Activated CD4-positive, CD25-positive, alpha-beta regulatory T cell treated with anti-CD3 and anti-CD28 coated beads, Interleukin-2, amount 50 U/mL, for 72 hours (primary cell): ENCODE data around the gene ARPP21.
"Not testable (repeated sequence)": the region's sequence is repeated elsewhere in the genome, so short reads cannot be mapped to it uniquely, and the experiment has no call there.

ENCODE experiments used
- DNase-seq: peaks from one replicate; pipeline ENCODE4 v3.0.0; 2021

Gene ARPP21

DNA sequence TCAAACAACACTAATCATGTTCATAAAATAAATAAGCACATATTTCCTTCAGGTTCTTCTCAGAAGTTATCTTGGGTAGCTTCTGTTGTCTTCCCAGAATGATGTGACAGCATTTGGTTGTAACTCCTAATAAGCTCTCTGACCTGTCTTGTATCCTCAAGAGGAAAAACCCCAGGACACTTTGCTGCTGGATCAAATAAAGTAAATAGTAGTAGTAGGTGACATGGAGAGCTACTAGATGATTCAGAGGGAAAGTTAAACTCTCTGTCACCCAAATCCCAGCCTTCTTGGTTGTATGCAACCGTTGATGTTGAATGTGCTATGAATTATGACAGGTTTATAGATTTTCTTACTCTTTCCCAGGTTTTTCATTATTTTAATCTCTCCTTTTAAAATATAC lies 143.0 kb downstream of the ARPP21 start:
- DNase-seq = no peak

DNA sequence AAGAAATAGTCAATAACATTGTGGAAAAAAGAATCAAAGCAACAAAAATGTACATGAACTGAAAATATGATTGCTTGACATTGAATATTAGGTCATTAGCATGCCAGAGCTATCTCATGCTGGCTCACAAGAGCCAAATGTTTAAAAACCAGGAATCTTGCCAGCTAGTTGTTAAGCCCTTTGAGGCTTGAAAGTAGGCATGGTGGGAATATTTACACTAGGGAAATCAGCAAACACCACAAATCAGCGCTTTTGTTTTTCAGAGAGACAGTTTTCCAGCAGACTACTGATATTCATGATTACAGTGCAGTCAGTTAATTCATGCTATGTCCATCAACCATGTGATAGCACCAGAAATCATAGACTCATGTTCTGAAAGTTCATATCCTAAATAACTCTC lies 144.8 kb downstream of the ARPP21 start:
- no peak for DNase-seq

DNA sequence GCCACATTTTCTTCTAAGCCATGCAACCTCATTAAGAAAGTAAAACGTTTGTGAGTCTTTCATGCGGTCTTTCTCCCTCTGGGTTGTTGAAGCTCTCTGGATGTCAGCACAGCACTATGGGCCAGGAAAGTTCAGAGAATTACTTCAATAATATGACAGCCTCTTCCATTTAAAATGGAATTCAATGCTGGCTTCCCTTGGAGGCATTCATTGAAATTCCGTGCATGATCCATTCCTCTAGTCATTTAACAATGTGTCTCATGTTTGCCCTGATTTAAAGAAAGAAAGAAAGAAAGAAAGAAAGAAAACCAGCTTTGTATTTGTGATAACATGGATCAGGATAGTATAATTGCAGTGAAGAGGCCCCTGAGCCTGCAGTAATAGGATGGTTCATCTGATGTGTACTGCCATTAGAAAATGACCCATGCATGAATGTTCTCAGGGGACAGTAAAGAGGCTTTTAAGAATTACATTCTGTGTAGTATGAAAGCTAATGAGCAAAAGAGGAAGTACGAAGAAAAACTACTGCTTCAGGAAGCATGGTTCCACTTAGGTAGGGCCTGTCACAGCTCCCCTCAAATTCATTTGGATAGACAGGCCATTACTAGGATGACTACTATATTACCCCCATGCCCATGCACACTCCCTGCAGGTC lies 146.0 kb downstream of the ARPP21 start:
- no peak for DNase-seq

DNA sequence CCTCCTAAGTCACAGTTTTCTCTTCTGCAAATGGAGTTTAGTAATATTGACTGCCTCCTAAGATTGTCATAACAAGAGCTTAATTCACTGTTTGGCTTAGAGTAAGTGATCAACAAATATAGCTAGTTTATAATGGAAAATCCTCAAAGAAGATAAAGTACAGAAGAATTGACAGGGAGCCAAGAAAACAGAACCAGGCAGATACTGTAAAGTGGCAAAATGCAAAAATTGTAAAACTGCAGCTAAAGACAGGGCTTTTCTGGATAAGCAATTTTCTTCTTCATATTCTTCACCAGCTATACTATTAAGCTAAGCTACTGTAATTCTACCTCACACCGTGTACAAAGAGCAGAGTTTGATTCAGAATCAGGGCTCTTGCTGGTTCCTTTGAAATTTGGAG lies 148.6 kb downstream of the ARPP21 start:
- no peak for DNase-seq

DNA sequence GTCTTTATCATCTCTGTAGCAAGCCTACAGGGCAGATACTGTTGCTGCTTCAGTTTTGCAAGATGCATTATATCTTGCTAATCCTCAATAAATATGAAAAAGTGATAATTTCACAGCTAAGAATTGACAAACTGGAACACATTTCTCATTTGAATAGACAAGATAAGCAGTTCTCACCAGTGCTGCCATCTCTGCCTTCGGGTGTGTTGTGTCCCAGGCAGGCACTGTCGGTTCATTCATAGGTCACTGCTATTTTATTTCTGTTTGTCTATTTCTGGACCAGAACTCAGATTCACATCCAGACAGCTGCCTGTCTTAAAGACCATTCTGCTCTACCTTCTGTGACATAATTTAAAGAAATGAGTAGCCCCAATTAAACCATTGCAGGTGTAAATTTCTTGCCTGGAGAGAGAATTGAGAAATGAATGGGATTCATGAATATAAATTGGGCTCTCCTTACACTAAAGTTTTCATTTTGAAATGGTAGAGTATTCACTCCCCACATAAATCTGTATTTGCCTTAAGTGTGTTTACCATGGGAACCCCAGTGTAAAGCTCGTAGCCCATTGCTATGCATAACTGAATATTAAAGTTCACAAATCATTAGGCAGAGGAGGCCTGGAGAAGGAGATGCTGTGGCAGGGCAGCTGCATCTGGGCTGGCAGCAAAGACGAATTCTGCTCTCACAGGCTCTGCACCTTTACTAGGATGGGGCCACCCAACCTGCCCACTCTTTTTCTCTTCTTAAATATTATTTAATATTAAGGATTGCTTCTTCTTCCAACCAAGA lies 149.9 kb downstream of the ARPP21 start:
- DNase-seq = no peak

DNA sequence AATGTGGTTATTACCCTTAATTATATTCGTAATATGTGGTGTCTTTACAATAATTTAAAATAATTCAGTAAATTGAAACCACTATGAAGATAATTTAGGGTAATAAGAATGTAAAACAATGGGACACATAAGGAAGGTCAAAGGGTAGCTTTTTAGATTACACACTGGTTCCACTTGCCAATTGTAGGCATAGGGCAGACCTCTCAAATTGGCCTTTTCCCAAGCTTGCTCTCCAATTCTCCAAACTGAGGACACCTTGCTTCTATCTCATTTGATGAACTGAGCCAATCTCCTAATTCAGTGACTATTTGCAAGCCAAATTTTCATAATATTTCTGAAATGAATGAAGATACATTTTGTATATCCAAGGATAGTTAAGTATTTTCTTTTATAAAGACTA lies 151.4 kb downstream of the ARPP21 start:
- no peak for DNase-seq

DNA sequence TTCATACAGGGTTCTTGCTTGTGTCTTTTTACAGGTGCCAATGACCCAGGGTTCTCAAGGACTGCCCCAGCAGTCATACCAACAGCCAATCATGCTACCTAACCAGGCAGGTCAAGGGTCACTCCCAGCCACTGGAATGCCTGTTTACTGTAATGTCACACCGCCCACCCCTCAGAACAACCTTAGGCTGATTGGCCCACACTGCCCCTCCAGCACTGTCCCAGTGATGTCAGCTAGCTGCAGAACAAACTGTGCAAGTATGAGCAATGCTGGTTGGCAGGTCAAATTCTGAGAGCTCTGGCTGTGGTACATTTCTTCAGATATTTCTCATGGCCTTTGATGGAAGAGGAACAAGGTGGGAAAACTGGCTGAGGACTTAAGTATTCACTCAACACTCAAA lies 154.3 kb downstream of the ARPP21 start:
- no peak for DNase-seq

DNA sequence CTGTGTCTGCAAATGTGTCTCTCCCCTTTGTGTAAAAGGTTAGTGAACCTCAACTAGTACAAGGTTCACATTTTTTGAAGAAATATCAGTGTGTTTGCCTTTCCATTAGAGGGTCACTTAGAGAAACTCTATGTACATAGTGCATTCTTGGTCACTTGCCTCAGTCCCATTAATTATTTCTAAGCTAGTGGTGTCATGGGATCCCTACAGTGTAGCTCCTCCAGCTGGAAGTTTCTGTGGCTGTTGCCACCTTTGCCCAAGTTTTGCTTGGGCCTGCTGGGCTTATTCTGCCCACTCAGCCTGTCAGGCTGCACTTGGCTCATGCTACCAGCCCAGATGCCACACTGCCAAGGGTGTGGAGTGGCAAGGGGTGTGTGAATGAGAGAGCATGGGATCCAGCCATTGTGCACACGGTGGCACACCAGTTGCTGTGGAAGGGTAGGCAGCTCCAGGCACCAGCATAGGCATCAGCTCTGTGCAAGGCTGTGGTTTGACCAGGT lies 161.7 kb downstream of the ARPP21 start:
- DNase-seq = no peak

DNA sequence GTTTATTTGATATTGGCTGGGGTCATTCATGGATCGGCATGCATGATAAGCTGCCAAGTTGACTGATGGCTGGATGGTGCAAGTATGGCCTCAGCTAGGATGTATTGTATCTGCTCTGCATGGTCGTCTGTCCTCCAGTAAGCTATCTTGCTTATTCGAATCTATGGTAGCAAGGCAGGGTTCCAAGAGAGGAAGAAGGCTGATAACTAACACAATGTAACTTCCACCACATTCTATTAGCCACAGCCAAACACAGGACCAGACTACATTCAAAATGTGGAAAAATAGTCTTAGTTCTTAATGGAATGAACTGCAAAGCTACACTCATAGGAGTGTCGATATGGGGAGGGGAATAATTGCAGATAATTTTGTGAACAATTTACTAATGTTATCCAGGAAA lies 175.2 kb downstream of the ARPP21 start:
- no peak for DNase-seq

DNA sequence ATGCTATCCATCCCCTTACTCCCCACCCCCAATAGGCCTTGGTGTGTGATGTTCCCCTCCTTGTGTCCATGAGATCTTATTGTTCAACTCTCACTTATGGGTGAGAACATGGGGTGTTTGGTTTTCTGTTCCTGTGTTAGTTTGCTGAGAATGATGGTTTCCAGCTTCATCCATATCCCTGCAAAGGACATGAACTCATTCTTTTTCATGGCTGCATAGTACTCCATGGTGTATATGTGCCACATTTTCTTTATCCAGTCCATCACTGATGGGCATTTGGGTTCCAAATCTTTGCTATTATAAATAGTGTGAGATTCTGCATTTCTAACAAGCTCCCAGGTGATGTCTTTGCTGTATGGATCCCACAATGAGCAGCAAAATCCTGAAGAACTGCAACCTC lies 176.5 kb downstream of the ARPP21 start:
- not testable (repeated sequence) for DNase-seq

DNA sequence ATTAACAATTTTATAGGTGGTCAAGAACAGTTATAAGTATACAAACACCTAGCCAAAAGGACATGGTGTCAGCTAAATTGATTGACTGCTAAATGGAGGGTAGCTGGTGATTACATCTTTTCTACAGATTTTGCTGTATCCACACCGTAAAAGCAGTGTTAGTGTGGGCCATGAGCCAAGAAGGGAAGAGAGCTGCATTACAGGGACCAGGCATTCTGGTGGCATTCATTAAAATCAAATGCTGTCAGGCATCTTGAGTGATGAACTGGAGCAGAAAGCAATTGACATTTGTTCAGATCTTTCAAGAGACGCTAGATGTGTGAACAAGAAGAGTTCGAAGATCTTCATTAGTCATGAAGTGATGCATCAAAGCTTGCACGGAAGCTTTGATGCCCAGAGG lies 177.9 kb downstream of the ARPP21 start:
- DNase-seq = no peak

DNA sequence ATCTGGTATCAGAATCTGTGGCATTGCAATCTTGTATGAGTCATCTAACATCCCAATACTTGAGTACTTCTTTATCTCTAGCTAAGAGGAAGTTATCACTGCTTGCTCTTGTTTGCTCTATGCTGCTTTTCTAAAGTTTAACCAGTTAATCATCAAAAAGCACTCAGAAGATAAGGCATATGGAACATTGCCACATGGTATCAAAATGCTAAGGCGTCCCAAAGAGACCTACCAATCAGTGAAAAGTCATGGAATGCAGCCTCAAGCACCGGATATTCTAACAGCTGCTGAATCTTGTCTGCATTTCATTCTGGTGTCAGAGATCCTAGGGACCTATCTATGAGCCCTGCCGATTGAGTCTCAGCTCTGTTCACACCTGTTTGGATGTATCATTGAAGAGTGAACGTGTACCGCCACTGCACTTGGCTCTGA lies 192.8 kb downstream of the ARPP21 start:
- DNase-seq = no peak
